Panc1 (cell line): Measurements from ENCODE around the gene AGBL4.

Source experiments
- CTCF ChIP-seq: fragments of 450-650 bp; IDR thresholded peaks from 2 replicates; pipeline ENCODE4 v1.5.1; 2017; ENCODE audit warnings: mild to moderate bottlenecking
- TCF7L2 ChIP-seq: IDR thresholded peaks from 2 replicates; pipeline ENCODE4 v1.6.1; 2011; ENCODE audit warnings: mild to moderate bottlenecking, low read depth, low read length, inconsistent platforms

GRCh38 chr1:49627781-49628180 is 396.0 kb downstream of the AGBL4 start:
- no peak for TF ChIP-seq CTCF
- TF ChIP-seq TCF7L2: no peak
